ENCODE measurements around the gene ANKRD6.

Gene ANKRD6

DNA sequence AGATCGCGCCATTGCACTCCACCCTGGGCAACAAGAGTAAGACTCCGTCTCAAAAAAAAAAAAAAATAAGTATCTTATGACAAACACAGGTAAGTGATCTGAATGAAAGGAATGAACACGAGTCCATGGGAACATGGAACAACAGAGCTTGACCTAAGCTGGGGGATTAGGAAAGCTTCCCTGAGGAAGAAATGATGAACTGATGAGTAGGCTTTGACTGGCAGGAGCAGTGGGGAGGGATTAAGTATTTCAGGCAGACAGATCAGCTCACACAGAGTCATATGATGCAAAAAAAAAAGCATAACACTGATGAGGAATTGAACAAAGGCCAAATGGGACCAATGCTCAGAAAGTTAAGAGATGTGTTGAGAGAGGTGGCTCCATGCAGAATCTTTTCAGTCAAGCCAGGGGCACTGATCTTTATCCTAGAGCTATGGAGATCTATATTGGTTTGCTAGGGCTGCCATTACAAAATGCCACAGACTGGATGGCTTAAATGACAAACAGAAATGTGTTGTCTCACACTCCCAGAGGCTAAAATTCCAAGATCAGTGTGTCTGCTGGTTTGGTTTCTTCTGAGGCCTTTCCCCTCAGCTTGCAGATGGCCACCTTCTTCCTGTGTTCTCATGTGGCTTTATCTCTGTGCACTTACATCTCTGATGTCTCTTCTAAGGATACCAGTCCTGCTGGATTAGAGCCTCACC lies 85.6 kb downstream of the ANKRD6 start:
- no peak for DNase-seq

DNA sequence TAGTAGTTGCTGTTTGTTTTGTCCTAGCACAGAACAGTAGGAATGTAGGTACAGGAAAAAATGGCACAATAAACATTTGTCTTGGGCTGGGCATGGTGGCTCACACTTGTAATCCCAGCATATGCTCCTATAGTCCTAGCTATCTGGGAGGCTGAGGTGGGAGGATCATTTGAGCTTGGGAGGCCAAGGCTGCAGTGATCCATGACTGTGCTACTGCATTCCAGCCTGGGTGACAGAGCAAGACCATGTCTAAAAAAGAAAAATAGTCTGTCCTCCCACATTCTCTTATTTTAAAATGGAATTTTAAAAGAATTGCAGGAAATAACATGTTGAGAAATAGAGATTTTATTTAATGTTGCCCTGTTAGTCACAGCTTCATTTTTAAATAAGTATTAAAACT lies 87.8 kb downstream of the ANKRD6 start:
- DNase-seq, result no peak

DNA sequence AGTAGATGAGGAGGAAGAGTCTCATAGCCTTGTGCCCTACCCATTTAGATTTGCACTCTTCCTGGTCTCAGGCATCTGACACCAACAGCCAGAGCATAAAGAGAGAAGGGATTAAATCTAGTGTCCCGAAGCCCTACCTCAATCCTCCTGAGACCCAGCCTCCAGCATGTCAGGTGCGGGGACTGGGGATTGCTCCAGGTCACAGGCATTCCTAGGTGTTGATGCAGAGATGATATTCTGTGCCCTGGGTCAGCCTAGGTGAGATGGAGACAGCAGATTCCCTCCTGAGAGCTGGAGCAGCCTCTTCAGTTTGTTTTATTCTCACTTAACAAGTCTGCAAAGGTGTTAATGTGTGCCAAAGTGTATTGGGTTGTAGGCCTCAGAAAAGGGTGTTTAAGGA lies 89.8 kb downstream of the ANKRD6 start:
- no peak for DNase-seq

- no peak for DNase-seq
Measured at GRCh38 chr6:89525786-89526562, 93.0 kb downstream of the ANKRD6 start.

DNA sequence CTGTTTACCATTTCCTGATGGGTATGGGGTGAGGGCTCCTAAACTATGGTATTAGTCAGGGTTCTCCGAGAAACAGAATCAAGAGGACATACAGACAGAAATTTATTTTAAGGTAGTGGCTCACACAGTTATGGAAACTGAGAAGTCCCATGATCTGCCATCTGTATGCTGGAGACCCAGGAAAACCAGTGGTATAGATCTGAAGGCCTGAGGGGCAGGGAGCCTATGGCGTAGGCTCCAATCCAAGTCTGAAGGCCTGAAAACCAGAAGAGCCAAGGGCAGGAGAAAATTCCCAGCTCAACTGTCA lies 93.6 kb downstream of the ANKRD6 start:
- DNase-seq, result no peak

DNA sequence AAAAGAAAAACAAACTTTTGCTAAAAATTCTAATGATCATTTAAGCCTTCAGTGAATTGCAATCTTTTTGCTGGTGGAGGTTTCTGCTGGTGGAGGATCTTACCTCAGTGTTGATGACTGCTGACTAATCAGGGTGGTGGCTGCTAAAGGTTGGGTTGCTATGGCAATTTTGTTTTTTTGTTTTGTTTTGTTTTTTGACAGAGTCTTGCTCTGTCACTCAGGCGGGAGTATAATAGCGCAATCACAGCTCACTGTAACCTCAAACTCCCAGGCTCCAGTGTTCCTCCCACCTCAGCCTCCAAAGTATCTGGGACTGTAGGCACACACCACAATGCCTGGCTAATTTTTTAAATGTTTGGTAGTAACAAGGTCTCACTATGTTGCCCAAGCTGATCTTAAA lies 94.7 kb downstream of the ANKRD6 start:
- DNase-seq, result no peak

DNA sequence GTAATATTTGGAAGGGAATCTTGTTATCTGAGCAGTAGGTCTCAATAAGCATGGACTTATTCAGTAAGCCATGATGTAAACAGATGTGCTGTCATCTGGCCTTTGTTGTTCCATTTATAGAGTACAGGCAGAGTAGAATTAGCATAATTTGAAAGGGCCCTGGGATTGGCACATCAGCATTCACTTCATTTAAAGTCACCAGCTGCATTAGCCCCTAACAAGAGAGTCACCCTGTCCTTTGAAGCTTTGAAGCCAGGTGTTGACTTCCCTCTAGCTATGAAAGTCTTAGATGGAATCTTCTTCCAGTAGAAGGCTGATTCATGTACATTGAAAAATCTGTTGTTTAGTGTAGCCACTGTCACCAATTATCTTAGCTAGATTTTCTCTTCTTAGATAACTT lies 95.9 kb downstream of the ANKRD6 start:
- no peak for DNase-seq

DNA sequence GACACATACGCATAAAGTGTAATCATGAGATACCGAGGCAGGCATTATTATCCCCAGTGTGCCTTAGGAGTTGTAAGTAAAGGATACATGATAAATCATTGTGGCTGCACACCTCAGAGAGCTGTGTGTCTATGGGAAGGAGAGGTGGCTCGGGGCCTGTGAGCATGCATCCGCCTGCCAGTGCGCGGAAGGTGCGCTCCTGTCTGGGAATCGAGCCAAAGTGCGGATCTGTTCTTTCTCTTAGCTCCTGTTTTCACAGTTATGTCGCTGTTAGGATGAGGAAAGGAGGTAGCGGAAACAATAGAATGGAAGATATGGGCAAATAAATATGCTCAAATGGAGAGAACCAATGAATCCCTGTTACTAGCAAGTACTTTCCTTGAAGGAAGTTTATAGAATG lies 98.0 kb downstream of the ANKRD6 start:
- DNase-seq, result no peak

DNA sequence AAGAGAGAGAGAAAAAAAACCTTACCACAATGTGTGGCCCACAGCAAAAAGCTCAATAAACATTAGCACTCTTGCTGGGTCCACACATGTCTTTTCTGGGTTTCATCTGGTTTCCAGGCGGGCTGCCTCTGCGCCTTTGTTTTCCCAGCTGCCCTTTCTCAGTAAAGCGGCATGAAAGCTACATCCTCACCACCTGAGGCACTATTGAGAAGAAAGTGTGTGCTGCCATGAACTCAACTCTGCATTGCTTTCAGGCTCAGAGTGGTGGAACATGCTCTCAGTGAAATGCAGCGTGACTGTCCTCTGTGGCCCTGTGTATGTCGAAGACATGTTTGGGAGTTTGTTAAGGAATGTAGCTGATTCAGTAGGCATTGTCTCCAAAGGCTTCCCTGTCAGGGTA lies 103.3 kb downstream of the ANKRD6 start:
- no peak for DNase-seq

GRCh38 chr6:89539779-89540178 lies 106.8 kb downstream of the ANKRD6 start:
- no peak for DNase-seq

GRCh38 chr6:89542081-89542857 lies 109.3 kb downstream of the ANKRD6 start:
- no peak for DNase-seq

GRCh38 chr6:89542866-89543265 lies 109.9 kb downstream of the ANKRD6 start:
- no peak for DNase-seq

DNA sequence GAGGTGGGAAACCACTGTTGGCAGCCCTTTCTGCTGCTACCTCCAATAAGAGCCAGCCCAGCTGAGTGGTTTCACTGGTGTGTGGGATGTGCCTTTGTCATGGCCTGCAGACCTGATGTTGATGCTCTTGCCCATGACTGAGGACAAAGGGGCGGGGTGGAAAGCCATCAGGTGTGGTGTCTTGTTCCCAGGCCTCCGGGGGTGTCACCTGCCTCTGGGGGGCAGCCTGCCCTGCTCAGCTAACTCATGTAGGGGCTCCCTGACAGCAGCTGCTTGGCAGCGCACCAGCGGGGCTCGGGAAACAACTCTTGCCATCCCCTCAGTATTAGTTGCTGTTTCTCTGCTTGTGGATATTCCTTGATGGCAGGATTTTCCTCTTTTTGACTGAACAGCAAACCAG lies 114.3 kb downstream of the ANKRD6 start:
- DNase-seq, result no peak

- no peak for DNase-seq
Measured at GRCh38 chr6:89553431-89553830, 120.5 kb downstream of the ANKRD6 start.

DNA sequence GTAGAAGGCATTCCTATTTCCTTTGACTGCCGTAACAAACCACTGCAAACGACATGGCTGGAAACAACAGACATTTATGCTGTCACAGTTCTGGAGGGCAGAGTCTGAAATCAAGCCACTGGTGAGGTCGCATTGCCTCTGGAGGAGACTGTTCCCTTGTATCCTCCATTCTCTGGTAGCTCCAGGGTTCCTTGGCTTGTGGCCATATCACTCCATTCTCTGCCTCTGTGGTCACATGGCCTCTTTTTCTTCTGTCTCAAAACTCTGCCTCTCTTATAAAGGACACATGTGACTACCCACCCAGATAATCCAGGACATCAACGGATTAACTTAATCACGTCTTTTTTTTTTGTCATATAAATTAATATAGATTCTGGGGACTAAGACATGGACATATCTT lies 121.2 kb downstream of the ANKRD6 start:
- DNase-seq, result no peak

DNA sequence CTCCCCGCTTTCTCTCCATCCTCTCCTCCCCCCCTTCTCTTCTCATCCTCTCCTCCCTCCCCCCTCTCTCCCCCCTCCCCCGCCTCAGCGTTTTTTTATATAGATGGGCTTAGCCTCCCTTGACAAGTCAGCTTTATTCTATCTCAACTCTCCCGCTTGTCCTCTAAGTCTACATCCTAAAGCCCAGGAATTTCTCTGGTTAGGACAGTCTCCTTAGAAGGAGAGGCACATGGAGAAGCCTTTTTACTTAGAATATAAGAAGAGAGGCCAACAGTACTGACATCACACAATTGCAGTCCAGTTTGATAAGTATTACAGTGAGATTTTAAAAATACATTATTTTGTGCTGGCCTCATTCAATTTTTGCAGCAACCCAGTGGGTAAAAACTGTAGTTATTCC lies 122.1 kb downstream of the ANKRD6 start:
- DNase-seq, result no peak

DNA sequence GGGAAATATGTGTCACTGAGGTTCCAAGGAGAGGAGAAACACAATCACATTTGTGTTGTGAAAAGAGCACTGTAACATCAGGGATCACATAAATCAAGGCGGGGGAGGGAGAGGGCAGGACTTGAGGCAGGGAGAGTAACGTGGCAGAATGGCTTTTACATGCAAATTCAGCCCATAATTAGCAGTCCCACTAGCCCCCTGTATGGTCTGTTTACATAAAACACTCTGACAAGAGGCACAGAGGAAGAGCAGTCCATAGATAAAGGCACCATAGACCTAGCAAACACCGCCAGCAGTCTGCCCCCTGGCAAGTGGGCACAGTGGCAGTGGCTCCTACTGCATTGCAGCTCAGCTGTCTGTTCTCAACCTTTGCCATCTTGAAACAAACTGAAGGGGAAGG lies 122.9 kb downstream of the ANKRD6 start:
- no peak for DNase-seq

DNA sequence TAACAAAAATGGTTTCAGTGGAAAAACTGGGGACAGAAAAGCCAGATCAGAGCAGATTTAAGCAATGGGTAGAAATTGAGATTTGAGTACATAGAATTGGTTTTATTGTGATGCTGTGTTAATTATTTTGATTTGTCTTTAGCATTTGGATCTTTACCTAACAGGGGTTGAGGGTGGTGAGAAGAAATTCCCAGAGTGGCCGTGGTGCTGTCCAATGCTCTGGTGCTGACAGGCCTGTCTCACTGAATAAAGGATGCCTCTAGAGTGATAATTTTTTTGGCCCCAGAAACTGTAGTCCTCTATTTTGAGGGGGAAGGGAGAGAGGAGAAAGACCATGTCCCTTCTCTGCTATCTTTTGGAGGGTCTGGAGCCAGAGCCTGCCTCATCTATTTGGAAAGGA lies 126.5 kb downstream of the ANKRD6 start:
- DNase-seq, result no peak

GRCh38 chr6:89562093-89562973 lies 129.4 kb downstream of the ANKRD6 start:
- DNase-seq, result peak in 1 of 2 experiments; percentile 69

DNA sequence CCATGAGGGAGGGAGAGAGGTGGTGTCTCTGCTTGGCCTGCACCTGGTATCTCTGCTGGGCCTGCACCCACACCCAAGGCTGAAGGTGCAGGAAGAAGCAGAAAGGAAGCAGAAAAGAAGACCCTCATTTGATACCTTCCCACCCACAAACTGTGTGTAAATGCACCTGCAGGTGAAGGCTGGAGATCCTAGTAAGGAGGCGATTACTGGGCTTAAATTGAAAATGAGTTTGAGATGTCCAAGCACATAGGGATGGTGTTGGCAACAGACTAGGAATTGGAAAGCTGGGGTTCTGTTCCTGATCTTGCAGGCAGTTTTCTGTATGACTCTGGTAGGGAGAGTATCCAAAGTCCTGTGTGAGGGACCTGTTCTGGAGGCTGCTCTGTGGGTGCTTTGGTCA lies 130.9 kb downstream of the ANKRD6 start:
- no peak for DNase-seq

DNA sequence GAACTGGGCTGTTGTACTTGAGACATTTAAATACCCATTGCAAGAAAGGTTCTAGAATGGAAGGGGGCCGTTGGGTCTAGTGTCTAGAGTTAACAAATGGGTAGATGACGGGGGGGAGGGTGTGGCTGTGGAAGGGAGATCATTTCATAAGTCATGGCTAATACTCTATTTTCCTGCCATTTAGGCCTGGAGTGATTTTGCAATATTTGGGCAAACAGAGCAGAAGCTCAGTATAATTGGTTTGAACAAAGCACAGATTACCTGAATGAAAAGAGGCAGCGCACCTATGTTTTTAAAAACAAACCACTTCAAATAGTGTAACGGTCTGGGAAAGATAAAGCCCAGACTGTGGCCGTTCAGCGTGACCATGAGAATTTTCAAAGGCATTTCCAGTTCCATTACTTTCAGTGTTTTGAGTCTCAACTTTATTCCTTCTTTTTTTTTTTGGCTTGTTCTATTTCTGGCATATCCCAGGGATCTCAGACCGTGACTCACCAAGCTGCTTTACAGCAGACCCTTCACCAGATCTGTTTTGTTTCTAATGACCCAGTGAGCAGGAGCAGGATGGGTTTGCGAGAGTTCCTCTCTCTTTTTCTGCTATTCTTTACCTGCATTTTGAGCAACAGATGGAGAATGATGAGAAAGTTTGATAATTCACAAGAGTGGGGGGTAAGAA lies 131.9 kb downstream of the ANKRD6 start:
- DNase-seq, result peak in 1 of 2 experiments; percentile 3
